ENCODE data around the gene GOLGA6L7.
"Not testable (repeated sequence)": the region's sequence is repeated elsewhere in the genome, so short reads cannot be mapped to it uniquely, and the experiment has no call there.

DNA sequence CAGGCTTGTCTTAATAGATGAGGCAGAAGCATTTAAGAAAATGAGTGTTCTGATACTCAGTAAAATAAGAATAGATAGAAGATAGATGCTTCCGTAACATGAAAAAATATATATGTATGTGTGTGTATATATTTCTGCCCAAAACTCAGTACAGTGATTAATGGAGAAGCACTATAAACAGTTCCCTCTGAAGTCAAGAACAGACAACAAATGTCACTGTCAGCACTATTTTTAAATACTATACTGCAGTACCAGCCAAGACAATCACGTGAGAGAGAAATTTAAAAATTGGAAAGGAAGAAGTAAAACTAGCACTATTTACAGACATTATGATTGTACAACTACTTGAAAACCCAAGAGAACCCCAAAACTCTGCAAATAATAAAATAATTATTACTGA, 27.0 kb downstream of the GOLGA6L7 start:
- TF ChIP-seq CTCF (IDR thresholded peaks at IDR 0.05; ENCODE audit: low read depth, low read length, poor library complexity, severe bottlenecking); EZH2phosphoT487 (IDR thresholded peaks at IDR 0.05; ENCODE audit: borderline replicate concordance, low read length): not testable (repeated sequence)

Data from DOHH2 (cell line).